SU-DHL-6 (cell line): ENCODE results near the gene XCL1.
A peak's percentile ranks its signal among the peaks of the same experiment; 100 is the strongest.

Experiments used
- H2AFZ ChIP-seq: fragments of 200-600 bp; sonication (generic); 2 replicates; pipeline ENCODE4 v1.6.1; 2014; ENCODE audit warnings: low read depth, mild to moderate bottlenecking, moderate library complexity, mixed read lengths, antibody characterized with exemption, low read length; ENCODE audit not compliant: severe bottlenecking
- H3F3A ChIP-seq: fragments of 200-600 bp; shearing (Covaris generic); 2 replicates; pipeline ENCODE4 v1.6.0; 2016; ENCODE audit warnings: antibody characterized with exemption, mild to moderate bottlenecking; ENCODE audit not compliant: insufficient read depth
- H3K27ac ChIP-seq: fragments of 200-600 bp; sonication (generic); 2 replicates; pipeline ENCODE4 v1.5.1; 2016; ENCODE audit warnings: low read depth, mild to moderate bottlenecking, low read length, moderate library complexity, mixed read lengths
- H3K27me3 ChIP-seq: fragments of 200-600 bp; sonication (generic), shearing (Covaris generic); 2 replicates; pipeline ENCODE4 v1.6.0; 2014; ENCODE audit warnings: mild to moderate bottlenecking, low read length
- H3K36me3 ChIP-seq: fragments of 200-600 bp; sonication (generic); 2 replicates; pipeline ENCODE4 v1.6.1; 2014; ENCODE audit warnings: mild to moderate bottlenecking, low read length, mixed read lengths
- H3K4me2 ChIP-seq: fragments of 300-600, 200-600 bp; shearing (Covaris generic), sonication (generic); 2 replicates; pipeline ENCODE4 v1.6.0; 2014; ENCODE audit warnings: low read length, low read depth, mild to moderate bottlenecking; ENCODE audit not compliant: poor library complexity, severe bottlenecking
- H3K4me3 ChIP-seq: fragments of 200-600 bp; sonication (generic); 2 replicates; pipeline ENCODE4 v1.5.1; 2014; ENCODE audit warnings: antibody characterized with exemption, low read length, mild to moderate bottlenecking, mixed read lengths; ENCODE audit not compliant: insufficient read depth, poor library complexity, severe bottlenecking
- H3K79me2 ChIP-seq: fragments of 200-600 bp; sonication (generic); 2 replicates; pipeline ENCODE4 v1.6.1; 2014; ENCODE audit warnings: mild to moderate bottlenecking, low read length, moderate library complexity; ENCODE audit not compliant: insufficient read depth
- H3K9ac ChIP-seq: fragments of 200-600 bp; sonication (generic); 2 replicates; pipeline ENCODE4 v1.7.0; 2014; ENCODE audit warnings: mild to moderate bottlenecking, low read length
- H3K9me2 ChIP-seq: fragments of 200-600 bp; sonication (generic); replicated peaks from 2 replicates; pipeline ENCODE4 v1.6.1; 2014; ENCODE audit warnings: low read length; ENCODE audit not compliant: insufficient read depth
- H3K9me3 ChIP-seq: fragments of 200-600 bp; sonication (generic); 2 replicates; pipeline ENCODE4 v1.6.1; 2014; ENCODE audit warnings: low read length, mixed read lengths; ENCODE audit not compliant: insufficient read depth
- H4K20me1 ChIP-seq: fragments of 200-600 bp; sonication (generic); 2 replicates; pipeline ENCODE4 v1.6.1; 2014; ENCODE audit warnings: low read depth, mild to moderate bottlenecking, antibody characterized with exemption, low read length, moderate library complexity, mixed read lengths
- EZH2phosphoT487 ChIP-seq: fragments of 200-600 bp; sonication (generic), shearing (Covaris generic); conservative IDR thresholded peaks from 2 replicates; pipeline ENCODE4 v1.6.1; 2018; ENCODE audit warnings: mild to moderate bottlenecking, antibody characterized with exemption, low read length, moderate library complexity, mixed read lengths
- TF ChIP-seq, protein P1 (sequence below): fragments of 200-600 bp; sonication (generic); IDR thresholded peaks from one replicate; pipeline ENCODE4 v1.5.1; 2017; ENCODE audit warnings: antibody characterized with exemption, mild to moderate bottlenecking, low read length, moderate library complexity; ENCODE audit not compliant: insufficient read depth, poor library complexity, severe bottlenecking

Gene XCL1

DNA sequence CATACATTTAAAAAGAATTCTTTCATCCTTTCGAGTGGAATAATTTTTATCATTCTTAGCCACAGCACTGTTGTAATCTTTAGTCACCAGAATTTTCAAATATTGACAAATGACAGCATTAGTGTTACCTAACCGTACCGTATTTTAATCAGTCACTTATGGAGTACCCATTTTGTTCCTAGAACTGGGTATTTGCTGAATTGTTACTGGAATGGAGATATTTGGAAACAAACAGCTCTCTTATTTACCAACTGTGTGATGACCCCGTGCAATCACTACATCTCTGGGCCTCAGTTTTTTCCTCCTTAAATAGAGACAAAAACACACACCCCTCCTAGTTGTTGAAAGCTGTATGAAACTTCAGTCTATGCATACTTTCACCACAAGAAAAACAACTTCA lies 24.7 kb upstream of the XCL1 start:
- Histone ChIP-seq H3F3A (no peaks in the 10 kb centered on the region), H3K79me2 (no peaks in the 10 kb centered on the region), H3K27ac (no peak overlapping the region), H2AFZ (no peak overlapping the region), H3K9me2 (no peaks in the 10 kb centered on the region), H3K4me2 (no peak overlapping the region), H4K20me1 (no peaks in the 10 kb centered on the region), H3K27me3 (no peaks in the 10 kb centered on the region), H3K9me3 (no peaks in the 10 kb centered on the region), H3K4me3 (peak overlapping the region; percentile 6), H3K9ac (no peak overlapping the region), H3K36me3 (no peaks in the 10 kb centered on the region)
- TF ChIP-seq EZH2phosphoT487, result no peak
- TF ChIP-seq, protein P1, sequence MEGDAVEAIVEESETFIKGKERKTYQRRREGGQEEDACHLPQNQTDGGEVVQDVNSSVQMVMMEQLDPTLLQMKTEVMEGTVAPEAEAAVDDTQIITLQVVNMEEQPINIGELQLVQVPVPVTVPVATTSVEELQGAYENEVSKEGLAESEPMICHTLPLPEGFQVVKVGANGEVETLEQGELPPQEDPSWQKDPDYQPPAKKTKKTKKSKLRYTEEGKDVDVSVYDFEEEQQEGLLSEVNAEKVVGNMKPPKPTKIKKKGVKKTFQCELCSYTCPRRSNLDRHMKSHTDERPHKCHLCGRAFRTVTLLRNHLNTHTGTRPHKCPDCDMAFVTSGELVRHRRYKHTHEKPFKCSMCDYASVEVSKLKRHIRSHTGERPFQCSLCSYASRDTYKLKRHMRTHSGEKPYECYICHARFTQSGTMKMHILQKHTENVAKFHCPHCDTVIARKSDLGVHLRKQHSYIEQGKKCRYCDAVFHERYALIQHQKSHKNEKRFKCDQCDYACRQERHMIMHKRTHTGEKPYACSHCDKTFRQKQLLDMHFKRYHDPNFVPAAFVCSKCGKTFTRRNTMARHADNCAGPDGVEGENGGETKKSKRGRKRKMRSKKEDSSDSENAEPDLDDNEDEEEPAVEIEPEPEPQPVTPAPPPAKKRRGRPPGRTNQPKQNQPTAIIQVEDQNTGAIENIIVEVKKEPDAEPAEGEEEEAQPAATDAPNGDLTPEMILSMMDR, result no peak

DNA sequence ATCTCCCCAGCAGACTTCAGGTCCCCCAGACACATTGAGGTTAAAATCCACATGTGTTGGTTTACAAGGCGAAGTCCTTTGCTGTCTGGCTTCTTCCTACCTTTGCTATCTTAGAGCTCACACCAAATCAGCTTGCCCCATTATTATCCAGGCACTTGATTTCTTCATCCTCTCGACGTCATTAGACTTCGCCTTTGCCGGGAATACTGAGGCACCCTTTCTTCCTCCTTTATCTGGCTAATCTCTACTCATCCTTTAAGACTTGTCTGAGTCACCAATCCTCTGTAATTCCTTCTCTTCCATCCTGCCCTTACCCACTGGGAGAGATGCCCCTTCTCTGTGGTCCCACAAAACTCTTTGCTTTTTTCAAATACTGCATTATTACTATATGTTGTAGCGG lies 23.4 kb upstream of the XCL1 start:
- no peak overlapping the region for H2AFZ ChIP-seq
- H3F3A ChIP-seq, result no peaks in the 10 kb centered on the region
- no peaks in the 10 kb centered on the region for H3K27me3 ChIP-seq
- H3K4me2 ChIP-seq, result no peak overlapping the region
- no peaks in the 10 kb centered on the region for H3K9me2 ChIP-seq
- no peaks in the 10 kb centered on the region for H3K36me3 ChIP-seq
- H3K9ac ChIP-seq, result no peak overlapping the region
- H3K9me3 ChIP-seq, result no peaks in the 10 kb centered on the region
- H4K20me1 ChIP-seq, result no peaks in the 10 kb centered on the region
- no peaks in the 10 kb centered on the region for H3K79me2 ChIP-seq
- TF ChIP-seq, protein P1, result no peak
- TF ChIP-seq EZH2phosphoT487, result no peak
- no peak overlapping the region for H3K27ac ChIP-seq
- no peak overlapping the region for H3K4me3 ChIP-seq

DNA sequence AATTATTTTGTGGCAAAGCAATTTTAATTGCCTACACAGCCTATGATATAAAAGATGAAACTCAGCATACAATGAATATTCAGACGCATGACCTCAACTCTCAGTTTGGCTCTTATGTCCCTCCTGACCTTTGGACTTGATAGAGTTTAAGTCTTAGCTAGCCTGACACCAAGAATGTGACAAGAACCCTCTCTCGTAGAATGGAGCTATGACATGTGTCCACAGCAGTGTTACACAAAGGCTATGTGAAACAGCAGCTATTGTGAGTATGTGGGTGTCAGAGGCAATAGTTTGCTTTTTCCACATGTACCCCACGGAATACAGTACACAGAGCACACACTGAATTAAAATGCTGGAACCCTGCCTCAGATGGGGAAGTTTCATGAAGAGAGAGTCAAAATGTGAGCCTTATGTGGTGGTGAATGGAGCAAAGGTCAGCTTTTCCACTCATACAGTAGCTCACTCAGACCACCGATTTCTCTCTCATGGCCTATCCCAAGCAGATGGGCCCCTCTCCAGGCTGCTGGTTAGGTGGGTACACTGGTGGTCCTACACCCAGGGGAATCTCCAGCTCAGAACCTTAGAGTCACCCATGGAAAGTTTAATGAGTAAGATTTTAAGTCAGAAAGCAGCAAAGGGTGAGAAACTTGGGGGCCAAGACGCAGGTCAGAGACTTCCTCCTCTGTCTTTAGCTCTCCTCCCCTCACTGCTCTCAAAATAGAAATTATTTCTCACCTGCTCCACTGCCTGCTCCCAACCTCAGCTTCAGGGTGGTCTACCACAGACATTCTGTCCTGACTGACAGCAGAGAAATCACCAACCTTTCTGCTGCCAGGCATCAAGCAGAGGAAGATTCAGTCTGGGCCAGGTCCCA lies 22.5 kb upstream of the XCL1 start:
- Histone ChIP-seq H3K4me3 (no peak overlapping the region), H2AFZ (no peak overlapping the region), H3K9me3 (no peaks in the 10 kb centered on the region)

More for the DNA sequence above, 22.5 kb upstream of the XCL1 start:
- H3K36me3 ChIP-seq, result no peaks in the 10 kb centered on the region
- no peaks in the 10 kb centered on the region for H3K27me3 ChIP-seq
- H4K20me1 ChIP-seq, result no peaks in the 10 kb centered on the region
- no peak overlapping the region for H3K9ac ChIP-seq
- H3K4me2 ChIP-seq, result no peak overlapping the region
- TF ChIP-seq, protein P1, result no peak
- no peak for TF ChIP-seq EZH2phosphoT487
- H3F3A ChIP-seq, result no peaks in the 10 kb centered on the region
- no peaks in the 10 kb centered on the region for H3K9me2 ChIP-seq
- H3K79me2 ChIP-seq, result no peaks in the 10 kb centered on the region
- H3K27ac ChIP-seq, result no peak overlapping the region
